HG02884 (cell line): ENCODE results near the gene TLL1.

ENCODE experiments used
- ATAC-seq: cut with Tn5 transposase; IDR thresholded peaks from one replicate; pipeline ENCODE4 v1.9.1; 2021; ENCODE audit warnings: mild to moderate bottlenecking, moderate library complexity; ENCODE audit not compliant: unreplicated experiment

TLL1 gene

DNA sequence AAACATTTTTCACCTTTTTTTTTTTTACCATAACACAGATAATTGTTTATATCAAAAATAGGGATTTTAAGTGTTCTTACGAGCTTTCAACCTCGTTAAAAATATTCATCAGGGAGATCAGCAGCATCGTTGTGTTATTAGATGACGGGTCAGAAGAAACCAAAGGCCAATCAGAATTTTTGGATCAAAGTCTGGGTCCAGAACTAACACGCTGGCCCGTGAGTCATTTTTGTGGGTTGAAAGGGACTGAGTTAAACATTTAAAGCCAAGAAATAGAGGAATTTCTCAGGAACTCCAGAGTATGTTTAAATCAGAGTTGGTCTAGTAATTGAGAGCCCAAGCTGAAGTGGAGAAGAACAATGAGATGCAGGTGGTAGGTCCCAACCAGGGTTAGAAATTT, 170.8 kb downstream of the TLL1 start:
- ATAC-seq: no peak

DNA sequence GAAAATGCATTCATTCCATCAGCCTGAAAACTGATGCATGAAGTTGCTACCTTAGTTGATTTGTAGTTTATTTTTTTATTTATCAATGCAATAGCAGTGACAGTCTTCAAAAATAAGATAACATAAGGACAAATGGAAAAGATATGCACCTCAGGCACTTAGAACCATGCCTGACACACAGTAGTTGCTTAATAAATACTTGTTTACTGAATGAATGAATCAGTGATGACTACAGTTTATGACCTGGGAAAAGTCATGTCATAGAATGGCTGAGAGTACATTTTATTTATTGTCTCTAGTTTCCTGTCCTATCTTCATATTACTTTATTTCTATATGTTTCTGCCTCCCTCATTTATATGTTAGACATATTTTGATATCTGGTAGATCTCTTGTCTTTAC, 171.8 kb downstream of the TLL1 start:
- ATAC-seq: no peak

DNA sequence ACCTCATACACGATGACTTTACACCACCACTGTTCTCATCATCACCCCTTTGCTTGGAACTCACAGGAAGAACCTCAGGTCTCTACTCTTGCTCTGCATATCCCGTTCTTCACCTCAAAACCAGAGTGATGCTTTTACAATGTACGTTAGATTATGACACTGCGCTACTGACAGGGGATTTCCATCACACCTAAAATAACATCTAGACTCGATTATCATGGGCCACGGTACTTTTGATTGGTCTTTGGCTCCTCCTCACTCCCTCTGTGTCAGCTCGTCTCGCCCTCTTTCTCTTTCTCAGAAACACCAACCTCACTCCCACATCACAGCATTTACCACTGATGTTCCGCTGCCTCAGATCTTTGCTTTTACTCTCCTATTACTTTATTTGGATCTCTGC, 172.4 kb downstream of the TLL1 start:
- peak; percentile 81 for ATAC-seq

DNA sequence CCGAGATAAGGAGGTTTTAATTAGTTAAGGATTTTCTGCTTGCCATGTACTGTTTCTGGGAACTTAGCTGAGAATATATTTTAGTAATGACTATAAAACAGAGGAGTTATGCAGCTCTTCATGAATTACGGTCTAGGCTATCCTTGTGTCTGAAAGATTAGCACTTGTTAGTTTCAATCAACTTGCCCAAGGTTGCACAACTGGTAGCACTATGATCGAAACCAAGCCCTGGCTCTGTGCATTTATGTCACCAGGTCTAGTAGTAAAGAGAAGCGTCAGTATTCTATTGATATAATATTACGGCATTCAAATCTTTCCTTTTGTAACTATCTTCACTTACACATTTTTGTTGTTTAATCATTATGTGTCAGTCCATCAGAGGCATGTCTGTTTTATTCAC, 176.0 kb downstream of the TLL1 start:
- no peak for ATAC-seq

DNA sequence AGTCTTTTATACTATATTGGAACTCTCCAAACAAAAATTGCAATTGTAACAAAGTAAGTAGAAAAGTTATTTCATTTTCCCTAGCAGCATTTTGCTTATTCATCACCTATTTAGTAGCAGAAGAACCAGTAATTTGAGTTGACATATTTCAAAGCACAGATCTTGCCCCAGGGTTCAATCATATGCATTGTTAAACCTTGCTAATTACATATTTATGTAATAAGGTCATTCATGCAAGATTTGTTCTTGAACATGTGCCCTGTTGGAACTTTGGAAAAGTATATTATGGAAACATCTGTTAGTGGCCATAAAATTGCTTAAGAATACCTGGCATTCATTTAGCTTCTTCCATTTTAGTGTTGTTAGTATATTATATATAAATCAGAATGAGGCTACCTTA, 191.7 kb downstream of the TLL1 start:
- no peak for ATAC-seq

DNA sequence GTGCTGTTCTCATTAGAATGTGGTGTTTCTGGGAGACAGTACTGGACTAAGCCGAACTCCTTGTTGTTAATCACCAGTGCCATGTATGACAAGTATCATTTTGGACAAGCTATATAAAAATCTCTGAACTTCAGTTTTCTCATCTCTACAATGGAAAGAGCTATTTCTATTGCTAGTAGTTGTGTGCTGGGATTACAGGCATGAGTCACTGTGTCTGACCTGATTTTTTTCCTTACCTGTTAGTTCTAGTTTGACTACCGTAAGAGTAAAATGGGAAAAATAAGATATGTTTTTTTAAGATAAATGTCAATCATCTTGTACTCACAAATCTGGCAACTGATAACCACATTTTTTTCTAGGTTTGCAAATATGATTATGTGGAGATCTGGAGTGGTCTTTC, 192.3 kb downstream of the TLL1 start:
- no peak for ATAC-seq

DNA sequence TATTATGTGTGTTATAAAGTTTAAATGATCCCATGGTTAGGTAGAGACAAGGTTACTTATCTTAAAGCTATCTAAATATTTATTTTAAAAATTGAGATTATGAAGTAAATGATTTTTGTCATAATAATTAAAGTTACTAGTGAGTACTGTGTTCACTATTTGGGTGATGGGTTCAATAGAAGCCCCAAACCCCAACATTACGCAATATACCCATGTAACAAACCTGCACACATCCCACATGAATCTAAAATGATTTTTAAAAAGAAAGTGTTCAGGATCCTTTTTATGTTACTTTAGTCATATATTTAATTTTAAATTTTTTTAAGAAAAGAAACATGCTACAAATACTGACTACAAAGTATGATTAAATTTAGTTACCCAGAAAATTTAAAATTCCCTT, 193.9 kb downstream of the TLL1 start:
- ATAC-seq: no peak

DNA sequence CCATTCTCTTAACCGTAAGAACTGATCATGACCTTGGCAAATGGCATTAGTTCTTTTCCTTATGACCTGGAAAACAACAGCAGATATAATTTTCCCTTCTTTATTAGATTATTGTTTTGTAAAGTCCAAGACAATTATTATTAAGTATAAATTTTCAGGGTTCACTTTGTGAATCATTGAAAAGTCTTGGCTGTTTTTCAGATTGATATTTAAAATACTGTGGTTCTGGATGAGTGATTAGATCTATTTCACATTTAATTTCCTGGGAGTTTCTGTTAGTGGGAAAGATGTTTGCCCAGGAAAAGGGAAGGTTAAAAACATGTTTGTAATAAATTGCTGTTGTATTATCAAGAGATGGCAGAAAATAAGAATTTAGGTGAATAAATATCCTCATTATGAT, 194.9 kb downstream of the TLL1 start:
- no peak for ATAC-seq

DNA sequence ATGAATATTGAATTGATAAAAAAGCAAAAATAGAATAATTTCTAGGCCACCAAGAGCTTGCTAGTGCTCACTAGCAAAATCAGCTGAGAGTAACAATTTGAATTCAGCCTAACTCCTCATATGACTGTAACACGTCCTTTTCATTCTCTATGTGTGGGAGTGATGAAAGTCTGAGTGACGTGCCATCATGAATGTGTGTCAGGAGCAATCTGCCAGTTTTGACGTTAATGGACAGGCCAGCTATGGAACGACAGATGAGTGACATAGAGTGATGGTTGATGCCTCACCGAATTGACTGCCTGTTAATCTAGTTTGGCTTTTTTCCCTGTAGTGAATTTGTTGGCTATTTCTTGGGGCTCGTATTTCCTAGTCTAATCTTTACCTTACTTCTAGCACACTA, 200.7 kb downstream of the TLL1 start:
- ATAC-seq: no peak

DNA sequence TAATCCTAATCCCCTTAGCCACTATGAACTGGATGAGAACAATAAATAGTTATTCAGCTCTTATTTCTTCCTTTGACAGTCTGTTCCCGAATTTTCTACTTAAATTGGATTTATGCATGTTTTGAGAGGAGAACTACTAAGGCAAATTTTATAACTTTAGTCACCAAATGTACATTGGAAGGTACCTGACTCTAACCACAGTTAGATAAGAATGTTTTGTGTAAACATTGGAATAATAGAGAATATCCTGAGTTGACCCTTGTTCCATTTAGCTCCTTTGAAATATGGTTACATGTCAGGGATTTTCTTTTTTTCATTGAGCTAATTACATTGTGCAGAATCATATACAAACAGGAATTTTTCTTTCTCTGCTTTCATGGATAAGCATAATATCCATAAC, 202.6 kb downstream of the TLL1 start:
- no peak for ATAC-seq

DNA sequence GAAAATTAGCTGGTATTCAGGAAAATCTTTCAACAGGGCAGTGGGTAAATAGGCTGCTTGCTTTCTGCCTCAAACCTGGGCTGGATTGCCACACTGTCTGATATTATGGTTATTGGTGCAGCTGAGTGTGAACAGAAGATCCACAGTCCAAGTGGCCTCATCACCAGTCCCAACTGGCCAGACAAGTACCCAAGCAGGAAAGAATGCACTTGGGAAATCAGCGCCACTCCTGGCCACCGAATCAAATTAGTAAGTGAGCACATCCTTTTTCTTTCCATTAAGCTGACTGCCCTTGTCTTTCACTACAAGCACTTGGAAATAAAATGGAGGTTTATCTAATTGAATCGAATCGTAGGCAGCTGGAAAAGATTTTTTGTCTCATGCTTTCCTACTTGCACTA, 204.7 kb downstream of the TLL1 start:
- ATAC-seq: no peak

DNA sequence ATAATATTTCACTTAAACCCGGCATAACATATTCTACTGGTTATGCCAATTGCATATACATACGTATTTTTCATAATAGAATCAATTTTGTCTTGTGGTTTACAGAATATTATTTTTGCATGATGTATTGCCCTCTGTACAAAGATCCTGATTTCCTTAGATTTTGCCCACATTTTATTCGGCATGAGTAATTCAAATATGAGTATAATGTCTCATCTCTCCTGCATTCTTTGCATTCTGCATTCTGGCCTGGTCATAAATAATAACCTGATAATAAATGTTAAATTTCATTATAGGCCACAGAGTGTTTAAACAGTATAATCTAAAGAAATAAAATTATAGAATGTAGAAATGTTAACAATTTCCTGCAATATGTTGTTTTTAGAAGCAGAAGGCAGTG, 205.3 kb downstream of the TLL1 start:
- ATAC-seq: no peak

DNA sequence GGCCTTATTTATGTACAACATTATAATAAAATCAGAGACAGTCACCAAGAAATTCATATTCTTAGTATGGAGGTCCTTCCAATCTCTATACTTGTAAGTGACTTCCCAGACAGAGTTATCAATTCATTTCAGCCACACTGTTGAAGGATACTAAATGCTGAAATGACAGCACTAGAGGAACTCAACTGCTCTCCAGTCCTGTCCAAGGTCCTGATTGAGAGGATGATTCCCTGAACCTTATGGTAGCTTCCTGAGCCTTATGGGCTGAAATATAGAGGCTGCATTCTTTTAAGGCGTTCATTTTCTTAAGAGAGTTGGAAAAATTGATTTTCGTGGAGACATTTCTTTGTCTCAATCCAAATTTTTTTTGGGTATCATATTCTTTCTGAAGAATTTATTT, 205.9 kb downstream of the TLL1 start:
- no peak for ATAC-seq

DNA sequence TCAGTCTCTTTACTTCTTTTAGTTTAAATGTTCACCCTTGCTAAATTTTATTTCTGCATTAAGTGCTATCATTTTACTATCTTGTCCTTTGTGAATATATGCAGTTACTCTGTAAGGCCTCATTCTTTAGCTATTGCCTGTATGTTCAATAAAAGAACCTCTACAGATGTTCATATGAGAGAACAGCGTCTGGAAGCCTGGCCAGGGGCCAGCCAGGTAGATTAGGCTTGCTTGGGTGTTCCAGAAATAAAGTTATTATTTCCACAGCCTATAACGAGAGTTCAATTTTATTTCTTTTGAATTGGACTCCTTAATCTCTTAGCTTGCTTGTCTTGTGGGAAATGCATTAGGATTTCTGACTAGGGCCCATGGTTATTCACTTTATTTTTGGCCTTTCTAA, 214.5 kb downstream of the TLL1 start:
- no peak for ATAC-seq

DNA sequence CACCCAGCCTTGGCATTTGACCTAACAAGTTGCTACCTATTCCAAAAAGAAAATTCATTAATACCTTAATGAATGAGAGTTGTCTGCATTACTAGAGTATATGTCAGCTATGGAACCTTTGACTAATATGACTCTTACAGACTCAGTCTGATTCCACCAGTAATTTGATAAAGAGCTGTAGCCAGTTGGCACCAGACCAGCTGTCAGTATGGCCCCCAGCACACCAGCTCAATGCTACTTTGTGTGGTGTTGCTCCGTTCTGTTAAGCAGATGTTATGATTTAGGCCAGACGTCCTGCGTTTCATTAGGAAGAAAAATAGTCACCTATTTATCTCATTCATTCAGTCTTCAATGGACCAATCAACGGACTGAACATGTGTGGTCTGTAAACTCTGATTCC, 215.5 kb downstream of the TLL1 start:
- no peak for ATAC-seq

DNA sequence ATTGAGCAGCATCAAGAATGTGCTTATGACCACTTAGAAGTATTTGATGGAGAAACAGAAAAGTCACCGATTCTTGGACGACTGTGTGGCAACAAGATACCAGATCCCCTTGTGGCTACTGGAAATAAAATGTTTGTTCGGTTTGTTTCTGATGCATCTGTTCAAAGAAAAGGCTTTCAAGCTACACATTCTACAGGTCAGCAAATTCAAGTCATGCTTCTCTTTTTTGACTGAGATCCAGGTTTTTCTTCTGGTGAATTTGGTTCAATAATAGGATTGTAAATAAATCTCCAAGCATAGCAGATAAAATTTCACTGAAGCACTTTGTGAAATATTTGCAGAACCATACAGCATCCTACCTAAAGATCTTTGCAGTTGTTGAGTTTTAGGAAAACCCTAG, 218.1 kb downstream of the TLL1 start:
- no peak for ATAC-seq

DNA sequence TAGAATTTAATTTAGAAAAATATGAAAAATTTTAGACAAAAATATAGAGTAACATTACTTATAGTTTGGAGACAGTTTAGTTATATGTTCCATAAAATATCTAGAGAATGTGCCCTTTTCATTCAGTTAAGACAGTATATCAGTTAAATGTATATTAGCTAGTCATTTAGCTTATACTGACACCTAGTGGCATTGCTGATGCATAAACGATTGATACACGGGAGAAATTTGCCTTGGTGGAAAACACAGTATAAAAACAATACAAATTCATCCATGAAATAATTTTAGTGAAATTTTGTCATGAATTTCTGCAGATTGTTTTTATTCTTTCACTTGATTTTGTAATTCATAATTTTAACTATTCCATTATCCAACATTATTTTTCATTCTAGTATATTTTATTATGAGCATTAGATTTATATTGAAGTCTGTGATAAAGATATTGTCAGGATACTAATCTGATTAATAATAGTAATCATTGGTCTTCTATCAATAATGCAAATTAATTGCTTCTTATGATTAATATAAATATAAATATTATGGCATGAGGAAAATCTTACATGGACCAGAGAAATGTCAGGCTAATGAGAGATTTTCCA, 219.0 kb downstream of the TLL1 start:
- ATAC-seq: peak; percentile 83

DNA sequence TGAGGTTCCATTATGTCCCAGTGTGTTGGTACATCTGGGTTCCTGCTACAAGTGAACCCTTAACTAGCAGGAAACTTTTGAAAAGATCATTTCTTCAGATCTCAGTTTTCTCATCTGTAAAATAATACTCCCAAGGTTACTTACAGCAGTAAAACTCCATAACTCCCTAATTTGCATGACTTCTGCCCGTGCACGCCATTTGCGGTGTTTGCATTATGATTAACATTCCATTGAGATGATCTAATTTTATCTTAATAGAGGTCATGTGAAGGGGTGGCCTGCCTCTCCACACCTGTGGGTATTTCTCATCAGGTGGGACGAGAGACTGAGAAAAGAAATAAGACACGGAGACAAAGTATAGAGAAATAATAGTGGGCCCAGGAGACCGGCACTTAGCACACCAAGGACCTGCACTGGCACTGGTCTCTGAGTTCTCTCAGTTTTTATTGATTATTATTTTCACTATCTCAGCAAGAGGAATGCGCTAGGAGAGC, 219.8 kb downstream of the TLL1 start:
- ATAC-seq: no peak

DNA sequence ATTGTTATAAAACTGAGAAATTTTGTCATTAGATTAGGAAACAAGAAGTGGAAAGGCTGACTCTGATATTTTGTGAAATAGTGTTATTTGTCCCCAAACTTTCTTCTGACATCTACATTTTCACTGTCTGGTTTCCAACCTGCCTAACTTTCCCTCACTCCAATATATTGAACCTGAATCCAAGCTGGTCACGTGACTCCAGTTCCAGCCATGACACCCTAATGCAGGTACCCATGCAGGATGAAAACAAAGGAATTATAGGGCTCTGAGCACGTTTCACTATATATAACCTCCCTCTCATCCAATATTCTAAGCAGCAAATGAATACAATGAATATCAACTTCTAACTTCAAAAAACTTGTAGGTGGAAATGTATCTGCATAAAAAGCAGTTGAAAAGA, 231.6 kb downstream of the TLL1 start:
- no peak for ATAC-seq

DNA sequence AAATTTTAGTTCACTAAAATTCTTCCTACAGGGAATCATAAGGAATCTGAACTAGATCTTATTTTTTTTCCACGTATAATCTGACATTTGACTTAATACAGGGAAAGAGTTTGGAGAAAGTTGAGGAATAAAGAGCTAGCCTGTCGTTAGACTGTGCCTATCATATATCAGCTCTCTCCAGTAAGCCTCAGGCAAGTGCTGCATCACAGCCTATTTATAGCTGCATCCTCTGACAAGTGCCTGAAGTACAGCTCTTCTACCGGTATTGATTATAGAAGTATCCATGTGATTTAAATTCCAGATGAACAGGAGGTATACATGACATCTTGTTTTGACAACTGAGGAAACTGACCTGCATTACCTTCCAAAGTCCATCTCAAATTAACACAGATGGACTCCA, 248.9 kb downstream of the TLL1 start:
- ATAC-seq: no peak

DNA sequence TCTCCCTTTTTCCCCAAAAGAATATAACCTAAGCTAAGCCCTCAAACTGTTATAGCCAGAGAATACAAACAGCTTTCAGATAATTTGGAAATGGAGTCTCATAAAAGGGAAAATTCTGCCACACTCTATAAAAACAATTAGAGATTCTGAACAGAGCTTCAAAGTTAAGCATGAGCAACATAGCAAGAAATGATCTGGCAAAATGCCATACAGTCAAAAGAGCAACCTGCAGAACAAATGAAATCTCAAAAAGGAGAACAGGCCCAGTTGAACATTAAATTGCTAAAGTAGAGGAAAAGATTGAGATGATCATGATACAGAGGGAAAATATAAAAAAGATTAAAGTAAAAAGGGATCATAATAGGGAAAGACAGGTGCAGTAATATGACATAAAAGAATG, 250.5 kb downstream of the TLL1 start:
- ATAC-seq: no peak

DNA sequence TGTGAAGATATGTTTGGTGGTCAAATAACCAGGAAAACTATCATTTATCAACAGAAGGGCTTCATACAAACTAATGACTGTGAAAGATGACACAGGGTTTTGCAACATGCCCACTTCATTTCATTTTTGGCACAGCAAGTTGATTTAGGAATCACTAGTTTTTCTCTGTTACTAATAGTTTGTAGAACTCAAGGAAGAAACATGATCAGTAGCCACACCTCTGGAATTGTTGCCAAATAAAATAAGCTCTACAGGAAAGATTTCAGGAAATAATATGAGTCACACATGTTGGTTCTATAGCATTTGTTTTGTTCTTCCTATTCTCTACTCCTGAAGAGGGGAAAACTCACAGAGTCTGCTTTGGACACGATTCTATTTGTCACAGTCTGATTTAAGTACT, 255.4 kb downstream of the TLL1 start:
- ATAC-seq: no peak

DNA sequence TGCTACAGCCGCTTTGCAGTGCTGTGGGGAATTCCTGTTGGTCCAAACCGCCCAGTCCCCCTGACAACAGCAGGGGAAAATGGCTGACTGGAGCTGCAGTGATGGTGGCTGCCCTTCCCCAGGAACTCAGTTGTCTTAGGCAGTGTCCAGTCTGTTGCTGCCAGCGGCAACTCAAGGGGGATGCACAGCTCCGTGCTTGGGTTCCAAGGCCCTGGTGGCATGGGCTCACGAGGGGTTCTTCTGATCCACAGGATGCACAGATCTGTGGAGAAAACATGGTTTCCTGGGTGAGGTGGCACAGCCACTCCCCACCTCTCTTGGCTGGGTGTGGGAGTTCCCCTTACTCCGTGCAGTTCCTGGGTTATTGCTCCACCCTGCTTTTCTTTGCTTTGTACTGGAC, 261.2 kb downstream of the TLL1 start:
- no peak for ATAC-seq

DNA sequence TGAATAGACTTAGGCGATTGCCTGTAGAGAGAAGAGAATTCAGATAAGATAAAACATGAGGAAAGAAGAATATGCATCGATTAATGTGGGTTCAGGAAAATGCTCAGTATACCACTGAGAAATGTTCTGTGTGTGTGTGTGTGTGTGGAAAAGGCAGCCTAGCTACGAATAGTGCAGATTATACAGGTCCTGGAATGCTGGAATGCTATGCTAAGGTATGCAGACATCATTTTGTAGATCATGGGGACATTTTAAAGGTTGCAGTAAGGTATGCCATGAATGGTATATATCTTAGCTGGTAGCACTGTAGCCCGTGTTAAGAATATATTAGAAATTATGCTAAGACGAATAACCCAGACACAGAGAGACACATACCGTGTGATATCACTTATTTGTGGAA, 267.9 kb downstream of the TLL1 start:
- no peak for ATAC-seq
